CD4-positive, alpha-beta T cell (primary cell): ENCODE results near the gene CCDC186. TPM values are rescaled to one million over a fixed set of nuclear protein-coding genes. Genes with fewer than 3 reads are reported as not detected.

Experiments
- ATAC-seq: fragments of 200-7000 bp; cut with Tn5 transposase; one replicate; pipeline ENCODE4 v1.10.0; 2022; ENCODE audit warnings: mild to moderate bottlenecking; ENCODE audit not compliant: poor library complexity
- CTCF ChIA-PET: fragments of 350-600 bp; sonication (Branson Sonifier 250); formaldehyde crosslinking; loops from one replicate; lab custom pipeline; 2021; ENCODE audit warnings: antibody characterized with exemption, inconsistent platforms; lab: Charles Lee
- POLR2A ChIA-PET: fragments of 350-600 bp; sonication (Branson Sonifier 250); formaldehyde crosslinking; loops from one replicate; lab custom pipeline; 2021; ENCODE audit warnings: antibody characterized with exemption, inconsistent platforms; lab: Charles Lee
- DNase-seq, 14 experiments: peaks; one replicate each; pipeline ENCODE4 v3.0.0-alpha.2; 2013 to 2020; ENCODE audit warnings: mixed read lengths in 2 of 14
- H3K27ac ChIP-seq, 2 donors: one replicate each; pipeline versions ENCODE4 v1.5.1 to v1.7.0; 2013; ENCODE audit warnings: low read length in 2 of 2, low read depth in 1 of 2, mild to moderate bottlenecking in 1 of 2
- H3K27me3 ChIP-seq, 2 experiments: 1 replicate in 1 of 2; 2 replicates in 1 of 2; pipeline versions ENCODE4 v1.6.1 to v1.7.0; 2013; ENCODE audit warnings: low read length in 2 of 2, control low read depth in 1 of 2, mild to moderate bottlenecking in 1 of 2, moderate library complexity in 1 of 2; ENCODE audit not compliant: insufficient read depth in 2 of 2, control insufficient read depth in 1 of 2
- H3K36me3 ChIP-seq: one replicate; pipeline ENCODE4 v1.6.1; 2013; ENCODE audit warnings: low read length, control low read depth; ENCODE audit not compliant: insufficient read depth
- H3K4me1 ChIP-seq: one replicate; pipeline ENCODE4 v1.6.1; 2013; ENCODE audit warnings: low read length, control low read depth; ENCODE audit not compliant: insufficient read depth
- H3K4me3 ChIP-seq: one replicate; pipeline ENCODE4 v1.5.1; 2013; ENCODE audit warnings: mild to moderate bottlenecking, low read length, moderate library complexity
- H3K9me3 ChIP-seq, 2 experiments: 1 replicate in 1 of 2; 2 replicates in 1 of 2; pipeline versions ENCODE4 v1.6.1 to v1.7.0; 2013; ENCODE audit warnings: low read length in 2 of 2, mild to moderate bottlenecking in 2 of 2, control low read depth in 1 of 2, moderate library complexity in 1 of 2; ENCODE audit not compliant: control insufficient read depth in 1 of 2, insufficient read depth in 1 of 2
- H3K27ac Mint-ChIP-seq: one replicate; pipeline ENCODE4 v1.8.0; 2020; ENCODE audit warnings: mixed read lengths
- H3K27me3 Mint-ChIP-seq: one replicate; pipeline ENCODE4 v1.8.0; 2021; ENCODE audit warnings: mixed read lengths
- H3K36me3 Mint-ChIP-seq: one replicate; pipeline ENCODE4 v1.8.0; 2021; ENCODE audit warnings: low read depth, mixed read lengths
- H3K4me1 Mint-ChIP-seq: one replicate; pipeline ENCODE4 v1.8.0; 2021; ENCODE audit warnings: low read depth, mixed read lengths
- H3K4me3 Mint-ChIP-seq: one replicate; pipeline ENCODE4 v1.8.0; 2020; ENCODE audit warnings: mild to moderate bottlenecking, mixed read lengths
- H3K9me3 Mint-ChIP-seq: one replicate; pipeline ENCODE4 v1.8.0; 2020; ENCODE audit warnings: mixed read lengths
- intact Hi-C, 2 experiments: fragments of 100-400 bp; cut with DNase I in 1 of 2; cut with micrococcal nuclease in 1 of 2; formaldehyde crosslinking; loops; one replicate each; pipeline versions ENCODE4 v1.15.1 to v1.9.0; 2023 to 2025; cut with DNase I, micrococcal nuclease
- total RNA-seq, 174 experiments: library from RNA in 2 of 174; stranded (reverse) in 2 of 174; gene quantifications; one replicate each; pipeline ENCODE4 v1.2.3 and lab custom pipeline; 2021 to 2026
- TF ChIP-seq, protein P1 (sequence below): fragments of 200-600 bp; IDR thresholded peaks from one replicate; pipeline ENCODE4 v1.8.0; 2022; ENCODE audit warnings: antibody characterized with exemption, mild to moderate bottlenecking

The CCDC186 gene
- total RNA-seq, 2 experiments from 2014 or later, result 55.0 to 55.9 TPM

DNA sequence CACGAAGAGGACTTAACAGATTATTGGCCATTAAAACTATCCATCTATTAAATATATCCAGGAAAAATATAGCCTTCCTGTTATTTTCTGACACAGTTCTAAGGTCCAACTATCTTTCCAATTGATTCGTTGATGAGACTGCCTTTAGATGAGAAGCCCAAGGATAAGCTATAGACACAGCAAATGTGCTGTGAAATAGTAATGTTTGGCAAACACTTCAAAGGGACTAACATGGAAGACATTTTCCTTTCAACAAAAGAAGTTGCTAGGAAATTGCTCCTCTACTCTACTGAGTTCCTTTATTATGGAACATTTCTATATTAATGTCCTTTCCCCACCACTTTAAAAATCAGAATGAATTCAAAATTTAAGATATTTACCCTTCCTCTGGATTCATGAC, 38.5 kb downstream of the CCDC186 start:
- Mint-ChIP-seq H3K27me3 (no peaks in the 10 kb centered on the region), H3K36me3 (peaks cover 83% of the 10 kb centered on the region), H3K9me3 (no peaks in the 10 kb centered on the region), H3K27ac (no peak overlapping the region), H3K4me1 (no peaks in the 10 kb centered on the region), H3K4me3 (no peak overlapping the region)
- POLR2A ChIA-PET, result no interaction called here
- DNase-seq, result no peak
- TF ChIP-seq, protein P1, sequence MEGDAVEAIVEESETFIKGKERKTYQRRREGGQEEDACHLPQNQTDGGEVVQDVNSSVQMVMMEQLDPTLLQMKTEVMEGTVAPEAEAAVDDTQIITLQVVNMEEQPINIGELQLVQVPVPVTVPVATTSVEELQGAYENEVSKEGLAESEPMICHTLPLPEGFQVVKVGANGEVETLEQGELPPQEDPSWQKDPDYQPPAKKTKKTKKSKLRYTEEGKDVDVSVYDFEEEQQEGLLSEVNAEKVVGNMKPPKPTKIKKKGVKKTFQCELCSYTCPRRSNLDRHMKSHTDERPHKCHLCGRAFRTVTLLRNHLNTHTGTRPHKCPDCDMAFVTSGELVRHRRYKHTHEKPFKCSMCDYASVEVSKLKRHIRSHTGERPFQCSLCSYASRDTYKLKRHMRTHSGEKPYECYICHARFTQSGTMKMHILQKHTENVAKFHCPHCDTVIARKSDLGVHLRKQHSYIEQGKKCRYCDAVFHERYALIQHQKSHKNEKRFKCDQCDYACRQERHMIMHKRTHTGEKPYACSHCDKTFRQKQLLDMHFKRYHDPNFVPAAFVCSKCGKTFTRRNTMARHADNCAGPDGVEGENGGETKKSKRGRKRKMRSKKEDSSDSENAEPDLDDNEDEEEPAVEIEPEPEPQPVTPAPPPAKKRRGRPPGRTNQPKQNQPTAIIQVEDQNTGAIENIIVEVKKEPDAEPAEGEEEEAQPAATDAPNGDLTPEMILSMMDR, result no peak
- Histone ChIP-seq H3K9me3 (no peaks in the 10 kb centered on the region), H3K4me3 (no peak overlapping the region), H3K36me3 (peaks cover 68% of the 10 kb centered on the region), H3K4me1 (no peaks in the 10 kb centered on the region), H3K27me3 (no peaks in the 10 kb centered on the region), H3K27ac (no peak overlapping the region)
- intact Hi-C loops, result no loop called here
- ATAC-seq, result no peak
- CTCF ChIA-PET, result no interaction called here

DNA sequence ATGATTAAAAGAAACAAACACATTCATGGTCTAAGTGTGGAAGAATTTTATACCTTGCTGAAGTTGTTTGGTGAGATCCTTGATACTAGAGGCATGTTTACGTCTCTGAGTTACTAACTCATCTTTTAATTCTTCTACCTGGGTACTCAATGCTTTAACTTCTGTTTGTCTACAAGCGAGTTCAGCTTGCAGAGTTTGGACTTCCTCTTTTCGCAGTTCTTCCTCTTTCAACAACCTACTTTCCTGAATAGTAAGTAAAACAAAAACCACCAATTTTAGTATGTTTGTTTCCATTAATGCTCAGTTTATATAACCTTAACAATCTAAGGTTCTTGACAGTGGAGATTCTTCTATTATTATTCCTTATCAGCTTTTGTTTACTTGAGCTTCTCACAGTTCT, 42.9 kb downstream of the CCDC186 start:
- ATAC-seq, result no peak

DNA sequence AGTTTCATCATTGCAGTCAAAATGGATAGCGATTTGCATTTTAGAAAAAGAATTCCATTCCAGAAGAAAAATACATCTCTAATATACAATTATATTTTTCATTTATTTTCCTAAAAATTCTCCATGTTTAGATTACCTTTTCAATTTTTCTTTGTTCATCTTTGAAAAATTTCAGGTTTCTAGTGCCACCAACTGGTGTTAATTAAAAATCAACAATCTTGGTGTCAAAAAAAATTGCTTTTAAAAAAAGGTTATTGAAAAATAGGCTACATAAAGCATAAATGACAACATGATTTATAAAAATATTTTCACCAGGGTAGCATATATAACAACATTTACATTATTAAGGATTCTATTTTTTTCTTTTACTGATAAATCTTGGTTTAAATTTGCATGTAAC, 53.0 kb downstream of the CCDC186 start:
- ATAC-seq (no peak), DNase-seq (no peak)
- TF ChIP-seq, protein P1, result no peak
- no peak overlapping the region for H3K4me3 ChIP-seq
- H3K27me3 ChIP-seq, result no peaks in the 10 kb centered on the region
- intact Hi-C loops, result no loop called here
- no peak overlapping the region for H3K27ac ChIP-seq
- POLR2A ChIA-PET, result no interaction called here
- Mint-ChIP-seq H3K27me3 (no peaks in the 10 kb centered on the region), H3K4me1 (no peaks in the 10 kb centered on the region), H3K27ac (no peak overlapping the region), H3K4me3 (no peak overlapping the region), H3K9me3 (no peaks in the 10 kb centered on the region), H3K36me3 (peaks cover 30% of the 10 kb centered on the region)
- H3K9me3 ChIP-seq, result no peaks in the 10 kb centered on the region
- CTCF ChIA-PET, result no interaction called here
- H3K4me1 ChIP-seq, result no peaks in the 10 kb centered on the region
- H3K36me3 ChIP-seq, result peaks cover 24% of the 10 kb centered on the region

More for the DNA sequence above, 42.9 kb downstream of the CCDC186 start:
- Histone ChIP-seq H3K4me1 (no peaks in the 10 kb centered on the region), H3K27ac (no peak overlapping the region), H3K4me3 (no peak overlapping the region), H3K36me3 (peaks cover 90% of the 10 kb centered on the region), H3K9me3 (no peaks in the 10 kb centered on the region), H3K27me3 (no peaks in the 10 kb centered on the region)
- H3K36me3 Mint-ChIP-seq, result peaks cover 93% of the 10 kb centered on the region
- H3K4me3 Mint-ChIP-seq, result no peak overlapping the region
- DNase-seq, result peak in 2 of 14 experiments; percentile 6 to 12
- H3K9me3 Mint-ChIP-seq, result no peaks in the 10 kb centered on the region
- no peaks in the 10 kb centered on the region for H3K4me1 Mint-ChIP-seq
- ChIA-PET CTCF (interaction anchor here (0.6 kb wide), 1 partner anchor 10 kb away, joined by 3 read pairs; no protein-coding TSS in a partner anchor), POLR2A (no interaction called here)
- no peaks in the 10 kb centered on the region for H3K27me3 Mint-ChIP-seq
- H3K27ac Mint-ChIP-seq, result no peak overlapping the region
- intact Hi-C loops, result no loop called here
- TF ChIP-seq, protein P1, result no peak
